ENCODE measurements around the gene AZI2.
A peak's percentile ranks its signal among the peaks of the same experiment; 100 is the strongest.

Gene AZI2, protein sequence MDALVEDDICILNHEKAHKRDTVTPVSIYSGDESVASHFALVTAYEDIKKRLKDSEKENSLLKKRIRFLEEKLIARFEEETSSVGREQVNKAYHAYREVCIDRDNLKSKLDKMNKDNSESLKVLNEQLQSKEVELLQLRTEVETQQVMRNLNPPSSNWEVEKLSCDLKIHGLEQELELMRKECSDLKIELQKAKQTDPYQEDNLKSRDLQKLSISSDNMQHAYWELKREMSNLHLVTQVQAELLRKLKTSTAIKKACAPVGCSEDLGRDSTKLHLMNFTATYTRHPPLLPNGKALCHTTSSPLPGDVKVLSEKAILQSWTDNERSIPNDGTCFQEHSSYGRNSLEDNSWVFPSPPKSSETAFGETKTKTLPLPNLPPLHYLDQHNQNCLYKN

GRCh38 chr3:28348629-28349468 is at the start of gene AZI2, which contains the start of gene ZCWPW2:
Gene AZI2, minus strand, starts transcription at chr3:28348824. Its CDS starts 8,207 bp downstream, at chr3:28340617.
Gene ZCWPW2, plus strand, starts transcription at chr3:28348721. Its CDS starts 64,348 bp downstream, at chr3:28413069.
- peak; percentile 93 for DNase-seq

GRCh38 chr3:28388978-28389377 is 40.4 kb upstream of the AZI2 start:
- no peak for DNase-seq

- DNase-seq: no peak
These were observed 37.4 kb upstream of the AZI2 start for GRCh38 chr3:28386049-28386448.

- DNase-seq: no peak
These were observed 27.8 kb upstream of the AZI2 start for GRCh38 chr3:28376424-28376823.

- DNase-seq: no peak
These were observed 911 bp upstream of the AZI2 start for GRCh38 chr3:28349469-28350000.

DNA sequence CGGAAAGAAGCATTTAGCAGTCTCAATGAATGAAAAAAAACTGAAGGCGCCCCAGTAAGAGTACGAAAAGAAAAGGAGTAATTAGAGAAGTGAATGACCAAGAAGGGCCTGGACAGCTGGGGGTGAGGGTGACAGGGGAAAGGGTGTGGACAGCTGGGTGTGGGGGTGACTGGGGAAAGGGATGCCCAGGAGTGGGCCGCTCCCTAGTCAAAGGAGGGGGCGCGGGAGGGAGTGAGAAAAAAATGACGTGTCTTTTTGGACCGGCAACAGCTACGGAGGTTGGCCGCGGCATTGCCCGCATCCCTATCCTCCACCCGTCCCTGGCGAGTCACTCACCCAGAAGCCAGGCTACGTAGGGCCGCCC is 377 bp downstream of the AZI2 start:
- no peak for DNase-seq

DNA sequence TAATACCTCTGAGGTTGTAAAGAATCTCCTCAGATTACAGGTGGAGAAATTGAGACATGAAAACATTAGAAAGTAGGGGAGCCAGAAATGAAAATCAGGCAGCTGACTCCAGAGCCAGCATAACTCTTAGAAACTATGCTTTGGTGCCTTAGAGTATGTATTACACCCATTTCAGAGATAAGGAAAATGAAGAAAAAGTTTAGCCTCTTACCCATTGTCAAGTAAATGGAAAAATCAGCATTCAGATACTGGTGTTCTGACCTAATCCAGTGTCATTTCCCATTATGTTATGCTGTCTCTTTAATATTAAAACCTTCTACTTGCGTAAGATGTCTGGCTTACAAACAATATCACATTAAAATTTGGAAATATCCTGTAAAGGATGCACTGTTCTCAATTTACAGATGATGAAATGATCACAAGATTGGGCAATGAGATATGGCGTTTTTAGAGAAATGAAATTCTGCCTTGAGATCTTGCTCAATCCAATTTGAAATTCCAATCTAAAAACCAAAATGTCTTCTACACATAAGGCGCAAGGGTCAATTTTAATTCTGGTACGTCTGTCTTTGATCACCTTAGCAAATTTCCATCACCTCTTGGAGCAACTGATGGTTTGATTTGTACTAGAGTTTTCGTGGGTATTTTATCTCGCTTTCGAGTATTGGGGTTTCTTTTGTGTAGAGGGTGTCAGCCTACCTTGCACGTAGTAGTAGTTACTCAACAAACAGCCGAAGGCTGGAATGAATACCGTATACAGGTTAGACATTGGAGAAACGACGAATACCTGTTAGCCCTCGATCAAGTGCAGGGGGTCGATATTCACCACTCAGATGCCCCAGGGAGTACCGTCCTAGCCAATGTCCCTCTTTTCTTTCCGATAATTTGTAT is 1.0 kb downstream of the AZI2 start:
- DNase-seq: no peak

GRCh38 chr3:28345690-28346089 is 2.9 kb downstream of the AZI2 start:
- DNase-seq: no peak

DNA sequence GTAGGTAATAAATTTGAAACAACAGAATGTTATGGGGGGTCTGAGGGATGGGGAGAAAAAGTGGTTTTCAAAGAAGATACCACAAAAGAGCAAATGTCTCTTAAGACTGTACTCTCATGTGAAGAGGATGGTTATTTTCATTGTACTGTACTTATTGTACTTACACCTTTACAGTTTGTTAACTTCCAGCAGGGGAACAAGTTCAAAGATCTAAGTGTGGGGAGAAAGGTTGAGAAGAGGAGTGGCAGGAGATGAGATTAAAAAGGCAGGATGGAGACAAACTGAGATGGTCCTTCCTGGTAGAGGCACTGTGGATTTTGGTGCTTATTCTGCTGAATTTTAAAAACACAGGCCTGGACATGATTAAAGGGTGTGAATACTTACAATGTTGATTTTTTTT is 5.5 kb downstream of the AZI2 start:
- no peak for DNase-seq

DNA sequence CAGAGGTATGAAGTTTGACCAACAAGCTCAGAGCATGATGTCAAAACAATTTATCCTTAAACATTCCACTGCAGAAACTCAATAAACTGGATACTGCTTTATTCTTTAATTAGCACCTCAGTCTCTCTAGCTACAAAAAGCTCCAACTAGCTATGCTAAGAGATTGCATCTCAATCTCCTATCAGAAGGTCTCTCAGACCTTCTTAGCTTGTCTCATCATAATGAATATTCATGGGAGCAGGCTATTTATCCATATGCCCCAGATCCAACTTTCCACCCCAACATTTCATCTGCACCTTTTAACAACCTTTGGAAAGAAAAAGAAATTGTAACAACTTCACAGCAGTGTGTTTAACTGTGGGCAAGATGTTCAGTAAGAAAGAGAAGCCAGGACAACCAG is 11.4 kb downstream of the AZI2 start:
- DNase-seq: no peak

DNA sequence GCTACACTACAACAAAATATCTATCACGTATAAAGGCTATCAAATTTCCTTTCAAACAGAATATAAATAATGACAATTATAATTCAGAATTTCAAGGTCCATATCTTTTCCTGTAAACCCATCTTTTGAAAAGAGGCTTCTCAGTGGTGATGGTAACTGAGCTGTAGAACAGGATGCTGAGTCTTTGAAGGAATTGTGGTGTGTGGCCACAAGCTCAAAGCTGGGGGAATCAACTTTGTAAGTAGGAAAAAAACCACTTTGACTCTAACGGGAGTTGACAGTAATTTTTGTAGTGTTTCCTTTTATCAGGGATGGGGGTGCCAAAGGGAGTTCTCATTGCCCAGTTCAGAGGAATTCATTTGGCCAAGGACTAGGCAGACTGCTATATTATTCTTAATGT is 13.4 kb downstream of the AZI2 start:
- no peak for DNase-seq

DNA sequence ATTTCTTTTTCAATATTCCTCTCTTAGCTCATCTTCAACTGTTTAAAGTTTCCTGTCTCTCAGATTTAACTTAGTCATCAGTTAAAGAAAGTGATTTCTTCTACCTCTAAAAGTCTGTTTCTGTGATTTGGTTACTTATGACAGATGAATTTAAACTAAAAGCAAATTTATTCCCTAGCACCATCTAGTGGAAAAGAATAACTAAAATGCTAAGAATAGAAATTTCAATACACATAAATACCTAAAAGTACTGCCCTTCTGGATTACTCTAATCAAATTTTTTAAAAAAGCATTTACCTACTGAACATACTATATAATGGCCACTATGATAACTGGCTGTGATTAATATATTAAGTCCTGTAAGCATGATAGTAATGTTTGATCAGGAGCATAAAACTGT is 14.1 kb downstream of the AZI2 start:
- no peak for DNase-seq

- DNase-seq: peak; percentile 6
These were observed 20.2 kb downstream of the AZI2 start for GRCh38 chr3:28328188-28329151.

DNA sequence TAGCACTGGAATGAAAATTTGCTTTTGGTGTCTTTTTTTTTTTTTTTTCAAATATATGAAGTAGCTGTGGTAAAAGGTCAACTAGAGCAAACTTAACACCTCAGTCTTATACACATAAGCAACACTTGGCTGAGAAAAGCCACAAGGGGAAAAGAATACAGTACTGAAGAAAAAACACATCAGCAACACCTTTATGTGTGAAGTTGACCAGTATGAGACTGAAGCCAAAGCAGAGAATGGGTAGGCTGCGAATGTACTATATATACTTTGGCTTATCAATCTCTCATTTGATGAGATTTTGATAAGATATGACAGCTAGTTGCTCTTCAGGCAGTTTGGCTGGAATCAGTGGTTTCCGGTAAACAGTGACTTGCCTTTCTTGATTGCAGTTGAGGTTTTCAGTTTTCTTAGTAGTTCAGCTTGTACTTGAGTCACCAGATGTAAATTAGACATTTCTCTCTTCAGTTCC is 22.1 kb downstream of the AZI2 start:
- DNase-seq: no peak

- no peak for DNase-seq
These were observed 26.2 kb downstream of the AZI2 start for GRCh38 chr3:28322464-28322863.

- no peak for DNase-seq
These were observed 27.6 kb downstream of the AZI2 start for GRCh38 chr3:28320981-28321380.

DNA sequence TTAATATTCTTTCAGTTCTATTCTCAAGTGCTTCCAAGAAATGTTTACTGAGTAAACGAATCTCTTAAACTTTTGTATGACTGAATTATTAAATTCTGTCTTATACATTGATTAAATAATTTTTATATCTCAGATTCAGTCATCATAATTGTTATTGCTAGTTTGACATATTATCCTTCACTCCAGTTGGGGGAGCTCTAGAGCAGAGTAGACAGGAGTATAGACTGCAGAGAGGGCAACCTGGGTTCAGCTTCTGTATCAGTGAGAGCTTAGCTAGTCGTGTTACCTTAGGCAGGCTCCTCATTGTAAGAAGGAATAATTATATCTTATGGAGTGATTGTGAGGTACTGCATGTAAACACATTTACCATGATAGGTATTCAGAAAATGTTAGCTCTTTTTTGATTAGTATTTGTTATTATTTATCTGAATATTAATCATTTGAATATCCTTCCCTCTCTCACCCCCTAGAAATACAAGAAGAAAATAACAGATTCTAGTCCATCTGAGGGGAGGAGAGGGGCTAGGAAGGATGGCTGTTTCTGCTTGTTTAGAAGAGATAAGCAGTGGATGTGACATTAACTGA is 31.1 kb downstream of the AZI2 start:
- peak; percentile 16 for DNase-seq

GRCh38 chr3:28316226-28316625 is 32.4 kb downstream of the AZI2 start:
- DNase-seq: no peak

DNA sequence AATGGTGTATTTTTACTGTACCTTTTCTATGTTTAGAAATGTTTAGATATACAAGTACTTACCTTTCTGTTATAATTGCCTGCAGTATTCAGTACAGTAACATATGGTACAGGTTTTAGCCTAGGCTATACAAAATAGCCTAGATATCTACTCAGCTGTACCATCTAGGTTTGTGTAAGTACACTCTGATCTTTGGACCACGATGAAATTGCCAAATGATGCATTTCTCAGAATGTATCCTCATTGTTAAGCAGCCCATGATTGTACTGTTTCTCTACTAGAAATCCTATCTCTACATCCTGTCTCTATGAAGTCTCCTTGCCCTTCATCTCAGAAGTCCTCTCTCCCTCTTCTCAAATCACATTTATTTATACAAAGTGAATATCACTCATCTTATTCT is 32.9 kb downstream of the AZI2 start:
- no peak for DNase-seq

DNA sequence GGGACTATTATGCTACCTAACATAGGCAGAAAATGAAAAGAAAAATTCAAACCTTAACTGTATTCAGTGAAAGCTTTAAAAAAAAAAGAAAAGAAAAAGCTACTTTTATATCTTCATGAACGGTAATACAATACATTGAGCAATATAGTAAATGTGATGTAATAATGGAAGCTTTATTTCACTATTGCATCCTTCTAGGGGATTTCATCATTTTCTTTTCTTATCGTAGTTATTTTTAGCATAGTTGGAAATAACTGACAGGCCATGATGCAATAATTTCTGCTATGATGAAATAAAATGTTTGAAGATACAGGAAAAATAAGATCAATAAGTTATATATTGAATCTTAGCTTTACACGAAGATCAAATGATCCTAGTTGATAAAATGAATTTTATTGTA is 40.4 kb downstream of the AZI2 start:
- DNase-seq: no peak

GRCh38 chr3:28301688-28302087 is 46.9 kb downstream of the AZI2 start:
- DNase-seq: no peak
